HG03039 (cell line): Measurements from ENCODE around the gene DOK7.

Source experiments
- ATAC-seq: cut with Tn5 transposase; IDR thresholded peaks from one replicate; pipeline ENCODE4 v1.9.1; 2021; ENCODE audit warnings: mild to moderate bottlenecking, moderate library complexity; ENCODE audit not compliant: unreplicated experiment

Gene DOK7, protein sequence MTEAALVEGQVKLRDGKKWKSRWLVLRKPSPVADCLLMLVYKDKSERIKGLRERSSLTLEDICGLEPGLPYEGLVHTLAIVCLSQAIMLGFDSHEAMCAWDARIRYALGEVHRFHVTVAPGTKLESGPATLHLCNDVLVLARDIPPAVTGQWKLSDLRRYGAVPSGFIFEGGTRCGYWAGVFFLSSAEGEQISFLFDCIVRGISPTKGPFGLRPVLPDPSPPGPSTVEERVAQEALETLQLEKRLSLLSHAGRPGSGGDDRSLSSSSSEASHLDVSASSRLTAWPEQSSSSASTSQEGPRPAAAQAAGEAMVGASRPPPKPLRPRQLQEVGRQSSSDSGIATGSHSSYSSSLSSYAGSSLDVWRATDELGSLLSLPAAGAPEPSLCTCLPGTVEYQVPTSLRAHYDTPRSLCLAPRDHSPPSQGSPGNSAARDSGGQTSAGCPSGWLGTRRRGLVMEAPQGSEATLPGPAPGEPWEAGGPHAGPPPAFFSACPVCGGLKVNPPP

DNA sequence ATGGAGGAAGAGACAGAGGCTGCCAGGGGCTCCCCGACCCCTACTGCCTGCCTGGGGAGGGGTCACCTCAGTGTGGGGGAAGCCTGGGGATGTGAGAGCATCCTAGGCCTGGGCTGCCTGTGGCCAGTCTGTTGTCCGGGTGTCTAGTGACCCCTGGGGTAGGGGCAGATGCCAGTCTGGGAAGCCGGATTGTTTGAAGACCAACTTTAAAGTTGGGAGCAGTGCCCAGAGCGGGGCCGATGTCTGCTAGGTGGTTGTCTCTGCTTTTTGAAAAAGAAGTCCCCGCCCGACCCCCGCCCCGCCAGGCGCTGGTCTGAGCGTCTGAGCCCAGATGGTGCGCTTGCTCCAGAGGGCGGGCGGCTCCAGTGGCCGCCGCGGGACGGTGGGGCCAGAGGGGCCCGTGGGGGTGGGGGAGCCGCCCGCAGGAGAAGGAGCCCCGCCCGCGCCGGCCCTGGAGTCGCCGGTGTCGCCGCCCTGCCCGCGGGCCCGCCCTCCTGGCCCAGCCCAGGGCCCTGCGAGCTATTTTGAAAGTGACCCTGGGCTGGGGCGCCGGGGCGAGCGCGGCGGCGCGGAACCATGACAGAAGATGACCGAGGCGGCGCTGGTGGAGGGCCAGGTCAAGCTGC, at the start of gene DOK7:
DOK7 (plus strand) TSS at position 517 of the 626 bp plus-strand sequence; CDS start at position 587, 70 bp downstream.
- ATAC-seq = no peak

DNA sequence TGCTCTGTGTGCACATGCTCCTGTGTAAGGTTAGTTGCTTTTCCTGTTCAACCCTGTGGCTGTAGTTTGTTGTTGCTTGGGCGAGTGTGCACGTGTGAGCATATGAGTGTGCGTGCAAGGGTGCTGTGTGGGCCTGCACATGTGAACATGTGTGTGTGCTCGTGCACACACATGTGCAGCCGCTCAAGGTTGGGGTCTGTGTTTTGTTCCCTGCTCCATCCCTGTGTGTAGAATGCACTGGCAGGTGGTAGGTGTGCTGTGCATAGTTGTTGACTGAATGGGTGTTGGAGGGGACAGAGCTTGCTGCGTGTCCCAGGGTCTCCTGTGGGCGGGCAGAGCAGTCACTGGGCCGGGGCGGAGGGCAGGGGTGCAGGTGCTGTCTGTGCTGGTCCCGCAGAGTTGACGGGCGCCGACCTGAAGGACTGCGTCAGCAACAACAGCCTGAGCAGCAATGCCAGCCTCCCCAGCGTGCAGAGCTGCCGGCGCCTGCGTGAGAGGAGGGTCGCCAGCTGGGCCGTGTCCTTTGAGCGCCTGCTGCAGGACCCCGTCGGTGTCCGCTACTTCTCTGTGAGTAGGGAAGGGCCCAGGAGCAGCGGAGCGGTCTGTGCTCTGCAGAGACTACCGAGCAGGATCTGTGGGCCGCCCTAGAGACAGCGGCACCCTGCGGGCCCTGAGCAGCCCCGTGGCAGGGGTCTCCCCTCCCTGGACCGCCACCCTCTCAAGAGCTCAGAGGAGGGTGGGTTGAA, 49.3 kb upstream of the DOK7 start:
- ATAC-seq = no peak

DNA sequence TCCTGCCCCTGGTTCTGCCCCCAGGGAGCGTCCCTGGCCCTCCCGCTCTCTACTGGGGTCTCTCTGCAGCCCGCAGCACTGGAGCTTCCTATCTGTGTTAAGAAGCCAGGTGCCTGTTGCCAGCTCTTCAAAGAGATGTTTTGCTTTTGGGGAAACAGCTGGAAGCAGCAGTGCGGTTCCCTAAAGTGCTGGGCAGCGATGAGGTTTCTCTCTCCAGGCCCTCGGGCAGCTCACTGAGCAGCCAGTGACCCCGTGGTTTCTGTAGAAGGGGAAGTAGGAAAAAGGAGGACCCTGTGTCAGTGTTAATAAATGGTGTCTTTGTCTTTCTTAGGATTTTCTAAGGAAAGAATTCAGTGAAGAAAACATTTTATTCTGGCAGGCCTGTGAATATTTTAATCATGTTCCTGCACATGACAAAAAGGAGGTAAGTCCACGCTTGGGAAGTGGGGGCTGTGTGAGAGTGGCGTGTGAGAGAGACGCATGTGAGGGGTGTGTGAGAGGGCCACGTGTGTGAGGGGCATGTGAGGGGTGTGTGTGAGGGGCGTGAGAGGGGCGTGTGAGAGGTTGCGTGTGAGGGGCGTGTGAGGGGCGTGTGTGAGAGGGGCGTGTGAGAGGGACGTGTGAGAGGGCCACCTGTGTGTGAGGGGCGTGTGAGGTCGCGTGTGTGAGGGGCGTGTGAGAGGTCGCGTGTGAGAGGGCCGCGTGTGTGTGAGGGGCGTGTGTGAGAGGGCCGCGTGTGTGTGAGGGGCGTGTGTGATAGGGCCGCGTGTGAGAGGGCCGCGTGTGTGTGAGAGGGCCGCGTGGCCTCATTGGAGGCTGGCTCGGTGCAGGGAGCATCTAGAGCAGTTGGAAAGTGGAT, 48.5 kb upstream of the DOK7 start:
- no peak for ATAC-seq

DNA sequence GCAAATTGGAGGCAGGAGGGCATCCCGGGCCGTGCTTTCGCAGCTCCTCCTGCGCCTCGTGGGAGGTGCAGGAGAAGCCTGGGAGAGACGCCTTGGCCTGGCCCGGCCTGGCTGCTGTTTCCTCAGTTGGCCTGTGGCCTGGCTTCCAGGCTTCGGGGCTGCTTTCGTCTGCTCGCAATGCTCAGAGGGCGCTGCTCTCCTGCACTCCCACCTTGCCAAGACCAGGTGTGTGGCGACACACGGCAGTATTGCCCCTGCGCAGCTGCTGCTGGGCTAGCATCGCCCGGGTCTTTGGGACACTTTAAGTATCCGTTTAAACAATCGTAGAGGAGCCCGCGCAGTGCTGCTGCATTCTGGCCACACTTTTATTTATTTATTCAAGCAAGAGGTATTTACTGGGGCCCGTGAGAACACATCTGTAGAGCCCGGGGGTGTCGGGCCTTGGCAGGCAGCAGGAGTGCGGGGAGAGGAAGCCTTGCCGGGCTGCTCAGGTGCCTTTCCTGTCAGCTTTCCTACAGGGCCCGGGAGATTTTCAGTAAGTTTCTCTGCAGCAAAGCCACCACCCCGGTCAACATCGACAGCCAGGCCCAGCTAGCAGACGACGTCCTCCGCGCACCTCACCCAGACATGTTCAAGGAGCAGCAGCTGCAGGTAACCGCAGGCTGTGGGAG, 47.5 kb upstream of the DOK7 start:
- no peak for ATAC-seq

DNA sequence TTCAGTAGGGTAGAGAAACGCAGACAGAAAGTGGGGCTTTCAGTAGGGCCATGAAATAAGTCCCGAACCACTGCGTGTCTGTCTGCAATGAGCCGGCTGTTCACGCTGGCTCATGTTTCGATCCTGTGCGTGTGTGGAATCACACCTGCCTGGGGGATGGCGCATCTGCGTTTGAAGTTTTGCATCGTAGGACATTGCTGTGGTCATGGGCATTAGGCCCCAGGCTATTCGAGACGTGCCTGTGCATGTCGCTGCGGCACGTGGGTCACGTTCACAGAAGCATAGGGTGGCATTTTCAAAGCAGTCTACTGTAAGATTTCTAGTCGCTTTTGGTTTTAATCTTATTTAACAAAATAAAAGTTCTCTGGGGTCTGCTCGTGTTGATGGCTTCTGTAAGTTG, 46.8 kb upstream of the DOK7 start:
- ATAC-seq = no peak

DNA sequence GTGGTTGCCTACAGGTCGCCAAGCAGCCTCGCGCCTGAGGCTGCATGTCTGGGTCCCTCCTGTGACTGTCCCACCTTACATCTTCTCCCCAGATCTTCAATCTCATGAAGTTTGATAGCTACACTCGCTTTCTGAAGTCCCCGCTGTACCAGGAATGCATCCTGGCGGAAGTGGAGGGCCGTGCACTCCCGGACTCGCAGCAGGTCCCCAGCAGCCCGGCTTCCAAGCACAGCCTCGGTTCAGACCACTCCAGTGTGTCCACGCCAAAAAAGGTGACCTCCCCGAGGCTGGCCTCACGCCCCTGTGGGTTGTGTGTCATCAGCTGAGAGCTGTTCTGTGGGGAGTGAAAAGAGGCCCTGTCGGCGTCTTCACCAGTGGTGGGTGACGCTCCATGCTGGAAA, 46.3 kb upstream of the DOK7 start:
- no peak for ATAC-seq

DNA sequence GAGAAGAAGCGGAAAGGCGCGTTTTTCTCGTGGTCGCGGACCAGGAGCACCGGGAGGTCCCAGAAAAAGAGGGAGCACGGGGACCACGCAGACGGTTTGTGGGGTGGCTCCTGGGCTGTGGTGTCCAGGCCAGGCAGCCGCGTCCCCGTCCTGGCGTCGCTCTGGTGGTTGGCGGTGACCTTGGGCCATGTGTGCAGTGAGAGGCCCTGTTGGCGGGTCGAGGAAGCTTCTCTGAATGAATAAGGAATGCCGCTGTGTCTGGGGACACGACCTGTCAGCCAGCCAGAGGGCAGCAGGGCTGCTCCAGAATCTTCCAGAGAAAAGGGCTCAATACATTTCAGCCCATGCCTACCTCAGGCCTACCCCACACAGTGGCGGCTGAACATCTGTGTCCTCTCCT, 45.7 kb upstream of the DOK7 start:
- ATAC-seq = no peak

DNA sequence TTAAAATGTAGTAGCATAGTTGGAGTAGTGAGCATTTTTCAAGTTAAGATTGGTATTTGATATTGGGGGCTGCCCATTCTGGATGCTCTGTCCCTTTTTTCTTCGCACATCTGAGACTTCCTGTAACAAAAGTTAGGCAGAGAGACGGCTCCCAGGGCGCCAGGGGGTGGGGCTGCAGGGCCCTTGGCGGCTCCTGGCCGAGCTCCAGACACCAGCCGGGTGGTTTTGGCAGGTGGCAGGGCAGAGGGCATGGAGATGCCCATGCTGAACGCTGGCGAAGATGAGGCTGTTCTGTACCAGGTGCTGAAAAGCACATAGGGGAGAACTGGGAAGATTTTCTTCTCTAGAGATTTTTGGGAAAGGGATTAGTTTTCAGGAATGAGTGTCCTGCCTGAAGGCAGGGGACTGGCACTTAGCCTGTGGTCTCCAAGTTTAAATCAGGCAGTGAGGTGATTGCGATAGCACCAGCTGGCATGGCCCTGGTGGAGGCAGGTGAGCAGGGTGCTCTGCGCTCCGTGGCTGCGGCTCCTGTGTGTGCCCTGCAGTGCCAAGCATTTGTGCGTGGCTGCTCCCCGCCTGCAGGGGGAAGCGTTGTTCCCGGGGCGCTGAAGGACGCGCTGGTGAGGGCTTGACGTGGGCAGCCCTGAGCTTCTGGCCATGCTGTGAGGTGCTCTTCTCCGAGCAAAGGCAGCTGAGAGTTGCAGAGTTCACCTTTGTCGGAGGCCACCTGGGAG, 44.9 kb upstream of the DOK7 start:
- no peak for ATAC-seq

DNA sequence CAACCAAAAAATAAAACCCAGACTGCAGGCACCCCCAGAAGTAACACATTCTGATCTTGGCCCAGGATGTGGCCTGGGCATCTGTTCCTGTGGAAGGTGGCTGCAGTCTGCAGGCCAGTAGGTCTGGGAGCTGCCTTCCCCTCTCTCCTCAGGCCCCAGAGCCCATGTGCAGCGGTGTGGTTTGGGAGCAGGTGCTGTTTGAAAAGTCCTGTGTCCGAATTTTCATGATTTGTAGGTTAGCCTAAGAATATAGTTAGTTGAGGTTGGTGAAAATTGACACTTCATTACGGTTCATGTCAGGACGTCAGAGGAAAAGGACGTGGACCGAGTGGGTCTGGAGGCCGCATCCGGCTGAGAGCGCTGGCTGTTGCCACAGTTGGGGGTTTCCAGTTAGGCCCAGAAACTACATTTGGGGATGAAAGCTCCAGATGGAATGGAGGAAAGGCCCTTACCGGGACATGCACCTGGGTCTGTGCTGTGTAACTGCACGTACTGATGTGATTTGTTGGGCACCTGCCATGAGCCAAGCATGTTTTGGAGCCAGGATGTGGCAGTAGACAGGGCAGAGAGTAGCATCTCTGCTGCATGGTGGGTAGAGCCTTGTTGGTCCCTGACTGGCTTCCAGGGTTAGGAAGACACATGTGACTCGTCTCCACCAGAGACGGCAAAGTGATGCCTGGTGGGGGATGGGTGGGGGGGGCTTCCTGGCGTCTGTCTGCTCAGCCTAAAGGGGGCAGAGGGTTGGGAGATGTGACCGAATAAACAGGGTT, 43.1 kb upstream of the DOK7 start:
- no peak for ATAC-seq

DNA sequence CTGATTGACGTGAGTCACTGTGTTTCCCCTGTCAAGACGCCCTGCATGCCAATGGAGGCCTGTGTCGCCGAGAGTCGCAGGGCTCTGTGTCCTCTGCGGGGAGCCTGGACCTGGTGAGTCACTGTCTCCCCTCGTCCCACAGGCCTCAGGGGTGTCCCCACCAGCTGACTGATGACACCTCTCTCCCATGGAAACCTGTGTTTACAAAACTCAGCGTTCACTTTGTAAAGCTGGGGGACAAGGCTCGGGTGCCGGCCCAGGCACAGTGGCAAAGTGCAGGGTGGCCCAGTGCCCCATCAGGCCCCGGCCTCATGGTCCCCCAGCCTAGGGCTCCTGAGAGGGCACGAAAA, 42.5 kb upstream of the DOK7 start:
- ATAC-seq = no peak

DNA sequence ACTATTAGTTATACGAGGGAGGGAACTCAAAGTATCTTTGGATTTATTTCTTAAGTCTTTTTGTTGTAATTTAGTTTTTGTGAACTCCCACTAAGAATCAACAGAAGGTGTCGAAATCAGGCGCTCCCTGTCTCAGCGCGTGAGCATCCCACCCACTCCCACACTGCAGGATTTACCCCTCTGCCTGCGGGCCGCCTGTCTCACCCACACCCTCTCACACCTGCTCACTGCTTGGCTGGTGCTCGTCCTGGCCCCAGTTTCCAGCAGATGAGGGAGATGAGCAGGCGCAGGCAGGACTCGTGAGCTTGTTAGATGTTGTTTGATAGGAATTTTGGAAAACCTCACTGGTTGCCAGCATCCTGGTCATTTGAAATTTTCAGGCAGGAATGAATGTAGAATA, 42.1 kb upstream of the DOK7 start:
- no peak for ATAC-seq

DNA sequence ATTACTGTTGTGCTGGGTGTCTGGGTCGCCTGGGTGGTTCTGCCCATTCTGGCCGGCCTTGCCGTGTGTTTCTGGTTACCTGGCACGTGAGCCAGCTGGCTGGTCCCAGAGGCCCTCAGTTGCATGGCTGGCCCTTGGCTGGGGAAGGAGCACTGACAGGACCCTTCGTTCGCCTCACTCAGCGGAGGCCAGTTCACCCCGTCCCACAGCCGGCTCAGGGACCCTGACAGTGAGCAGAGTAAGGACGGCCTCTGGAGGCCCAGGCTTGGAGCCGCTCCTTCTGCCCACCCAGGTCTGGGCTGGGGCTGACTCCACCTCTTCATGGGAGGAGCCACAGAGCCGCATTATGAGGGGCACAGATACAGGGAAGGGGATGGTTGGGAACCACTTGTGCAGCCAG, 41.6 kb upstream of the DOK7 start:
- no peak for ATAC-seq

DNA sequence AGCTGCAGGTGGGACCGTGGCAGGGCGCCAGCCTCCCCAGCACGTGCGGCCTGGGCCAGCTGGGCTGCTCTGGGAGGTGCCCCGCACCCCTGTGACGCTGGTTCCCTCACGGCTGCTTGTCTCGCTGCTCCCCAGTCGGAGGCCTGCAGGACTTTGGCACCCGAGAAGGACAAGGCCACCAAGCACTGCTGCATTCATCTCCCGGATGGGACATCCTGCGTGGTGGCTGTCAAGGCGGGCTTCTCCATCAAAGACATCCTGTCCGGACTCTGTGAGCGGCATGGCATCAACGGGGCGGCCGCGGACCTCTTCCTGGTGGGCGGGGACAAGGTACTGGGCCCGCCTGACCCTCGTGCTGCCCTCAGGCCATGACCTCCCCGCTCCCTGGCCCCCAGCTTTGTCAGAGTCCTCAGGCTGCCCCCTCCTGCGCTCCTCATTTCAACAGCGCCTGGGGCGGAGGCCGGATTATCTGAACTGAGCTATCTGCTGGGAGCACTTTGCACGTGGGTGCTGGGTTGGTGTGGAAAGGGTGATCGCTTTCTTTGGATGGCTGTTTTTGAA, 40.8 kb upstream of the DOK7 start:
- ATAC-seq = no peak

DNA sequence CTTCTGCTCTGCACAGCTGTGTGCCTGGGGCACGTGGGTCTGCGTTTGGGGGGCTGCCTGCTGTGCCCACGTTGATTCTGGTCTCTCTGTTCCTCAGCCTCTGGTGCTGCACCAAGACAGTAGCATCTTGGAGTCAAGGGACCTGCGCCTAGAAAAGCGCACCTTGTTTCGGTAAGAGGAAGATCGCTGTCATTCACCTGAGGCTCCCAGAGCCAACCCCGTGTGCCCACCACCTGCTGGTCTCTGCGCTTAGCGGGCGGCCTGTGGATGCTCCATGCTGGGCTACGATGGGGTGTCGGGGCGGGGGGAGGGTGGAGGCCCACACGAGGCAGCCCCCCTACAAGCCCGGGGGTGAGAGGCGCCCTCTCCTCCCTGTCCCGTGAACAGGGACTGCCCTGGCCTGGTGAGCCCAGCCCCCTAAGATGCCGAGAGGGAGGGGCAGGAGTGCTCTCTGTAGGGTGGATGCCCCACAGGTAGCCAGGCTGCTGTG, 40.3 kb upstream of the DOK7 start:
- ATAC-seq = no peak

DNA sequence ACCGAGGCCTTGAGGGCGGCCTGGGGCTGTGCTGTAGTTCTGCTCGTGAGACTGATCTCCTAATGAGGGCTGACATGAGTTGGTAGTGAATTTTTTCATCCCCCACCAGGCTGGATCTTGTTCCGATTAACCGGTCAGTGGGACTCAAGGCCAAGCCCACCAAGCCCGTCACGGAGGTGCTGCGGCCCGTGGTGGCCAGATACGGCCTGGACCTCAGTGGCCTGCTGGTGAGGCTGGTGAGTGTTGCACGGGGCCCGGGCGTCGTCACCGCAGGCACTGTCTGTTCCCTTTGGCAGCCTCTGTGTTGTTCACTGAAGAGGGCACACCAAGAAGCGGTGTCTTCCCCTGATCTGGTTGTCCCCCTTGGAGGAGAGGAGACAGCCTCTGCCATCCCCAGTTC, 39.7 kb upstream of the DOK7 start:
- no peak for ATAC-seq

DNA sequence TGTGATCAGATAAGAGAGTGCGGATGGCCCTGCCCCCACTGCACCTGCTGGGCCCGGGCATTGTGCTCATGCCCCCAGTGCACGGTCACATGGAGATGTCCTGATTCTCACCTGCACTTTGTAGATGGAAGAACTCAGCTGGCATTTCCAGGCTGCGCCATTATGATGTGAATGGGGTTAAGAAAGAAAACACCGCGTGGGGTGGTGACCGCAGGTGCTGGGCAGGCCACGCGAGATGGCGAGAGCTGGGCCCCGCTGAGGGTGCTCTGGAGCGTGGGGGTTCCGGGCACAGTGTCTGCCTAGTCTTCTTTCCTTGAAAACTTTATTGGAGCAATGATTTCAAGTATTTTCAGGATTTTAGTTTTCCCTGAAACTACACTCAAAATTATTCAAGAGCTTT, 39.2 kb upstream of the DOK7 start:
- ATAC-seq = no peak

DNA sequence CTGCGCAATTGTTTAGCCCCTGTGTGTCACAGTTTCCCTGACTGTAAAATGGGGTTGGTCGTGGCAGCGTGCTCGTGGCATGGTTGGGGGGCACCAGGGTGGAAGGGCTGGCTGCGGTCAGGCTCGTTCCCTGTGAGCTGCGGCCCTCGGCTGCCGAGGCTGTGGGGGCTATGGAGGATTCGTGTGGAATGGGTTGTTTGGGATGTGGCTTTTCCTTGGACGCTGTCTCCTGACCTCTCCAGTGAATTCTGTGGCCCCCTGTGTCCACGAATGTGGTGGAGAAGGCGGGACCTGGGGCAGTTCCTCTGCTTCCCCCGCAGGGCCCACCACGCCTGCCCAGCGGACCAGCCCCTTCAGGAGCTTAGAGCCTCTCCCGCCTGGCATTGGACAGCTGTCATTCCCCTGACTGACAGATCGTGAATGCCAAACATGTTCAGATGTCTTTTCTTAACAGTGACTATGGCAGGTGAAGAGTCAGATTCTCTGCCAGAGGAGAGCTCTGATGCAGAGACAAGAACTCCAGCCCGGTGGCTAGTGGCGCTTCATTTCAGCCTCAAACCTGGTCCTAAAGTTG, 38.5 kb upstream of the DOK7 start:
- no peak for ATAC-seq

DNA sequence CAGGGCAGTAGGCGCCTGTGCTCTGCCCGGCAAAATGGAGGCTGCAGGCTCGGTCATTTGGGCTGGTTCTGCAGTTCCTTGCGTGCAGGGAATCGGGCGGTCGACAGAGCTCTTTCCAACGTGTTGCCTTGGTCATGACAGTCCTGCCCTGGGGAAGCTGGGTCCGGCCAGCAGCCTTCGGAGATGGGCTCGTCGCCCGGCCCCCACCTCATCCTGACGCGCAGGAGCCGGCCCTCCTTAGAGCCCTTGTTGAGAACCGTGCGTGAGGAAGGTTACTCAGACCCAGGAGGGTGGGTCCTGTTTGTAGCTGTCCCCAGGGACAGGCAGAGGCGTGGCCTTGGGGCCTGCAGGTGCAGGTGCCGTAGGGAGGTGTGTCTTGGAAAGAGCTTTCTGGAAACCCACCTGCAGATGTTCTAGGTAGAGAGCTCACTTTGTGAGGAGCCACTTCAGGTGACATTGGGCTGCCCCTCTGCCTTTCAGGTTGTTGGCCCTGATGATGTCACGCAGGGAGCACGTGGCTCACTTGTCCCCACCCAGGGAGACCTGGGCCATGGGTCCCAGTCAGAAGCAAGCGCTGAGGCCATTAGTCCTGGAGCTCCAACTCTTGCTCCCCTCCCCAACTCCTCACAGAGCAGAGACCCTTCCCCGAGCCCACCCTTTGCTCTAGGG, 36.5 kb upstream of the DOK7 start:
- ATAC-seq = no peak
